Amygdala (tissue), 56 donors: Measurements from ENCODE around the gene NCKIPSD.

Experiments used
- DNase-seq, 56 donors: peaks; one replicate each; lab custom pipeline; 2025; lab: John Stamatoyannopoulos, UW

Gene NCKIPSD

DNA sequence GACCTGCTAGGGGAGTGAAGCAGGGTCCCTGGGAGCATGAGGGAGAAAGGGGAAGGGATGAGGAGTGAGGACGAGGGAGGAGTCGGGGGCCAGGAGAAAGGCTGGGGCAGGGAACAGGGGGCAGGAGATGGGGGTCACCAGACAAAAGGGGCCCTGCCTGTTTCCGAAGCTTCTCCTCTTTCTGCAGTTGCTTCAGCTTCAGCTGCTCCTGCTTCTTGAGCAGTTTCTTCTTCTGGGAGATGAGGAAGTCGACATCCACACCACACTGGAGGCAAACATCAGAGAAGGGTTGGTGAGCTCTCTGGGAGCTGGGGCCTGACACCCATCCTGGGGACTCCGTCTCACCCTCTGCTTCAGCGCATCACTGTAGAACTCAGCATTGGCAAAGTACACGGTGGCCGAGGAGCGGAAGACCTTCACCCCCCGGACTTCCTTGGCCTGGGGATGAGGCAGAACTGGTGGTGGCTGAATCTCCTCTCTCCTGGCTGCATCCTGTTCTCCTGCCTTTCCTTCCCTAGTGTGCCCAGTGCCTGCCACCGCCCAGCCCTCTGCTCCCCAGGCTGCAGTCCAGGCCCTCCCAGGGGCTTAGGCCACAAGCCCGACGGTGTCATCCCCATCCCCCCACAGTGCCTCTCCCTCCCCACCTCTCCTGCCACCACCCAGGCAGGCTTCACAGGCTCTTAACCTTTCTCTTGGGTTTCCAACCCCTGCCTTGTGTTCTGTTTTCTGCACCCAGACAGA is 57.3 kb downstream of the NCKIPSD start:
- no peak for DNase-seq

DNA sequence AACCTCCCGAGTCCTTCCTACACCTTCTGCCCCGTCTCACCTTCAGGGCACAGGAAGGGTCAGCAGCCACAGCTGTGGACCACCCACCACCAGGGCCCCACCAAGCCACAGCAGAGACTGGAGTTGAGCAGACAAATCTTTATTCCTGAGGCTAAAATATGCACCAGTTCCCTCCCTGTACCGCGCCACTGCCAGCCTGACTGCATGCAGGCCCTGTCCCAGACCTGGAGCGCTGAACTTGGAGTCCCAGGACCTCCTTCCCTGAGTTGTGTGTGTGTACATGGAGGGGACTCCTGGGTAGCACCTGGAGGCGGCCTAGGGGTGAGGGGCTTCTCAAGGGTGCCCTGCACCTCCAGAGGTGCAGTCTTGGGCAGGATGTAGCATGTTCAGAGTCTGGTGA is 60.1 kb downstream of the NCKIPSD start:
- DNase-seq: no peak

DNA sequence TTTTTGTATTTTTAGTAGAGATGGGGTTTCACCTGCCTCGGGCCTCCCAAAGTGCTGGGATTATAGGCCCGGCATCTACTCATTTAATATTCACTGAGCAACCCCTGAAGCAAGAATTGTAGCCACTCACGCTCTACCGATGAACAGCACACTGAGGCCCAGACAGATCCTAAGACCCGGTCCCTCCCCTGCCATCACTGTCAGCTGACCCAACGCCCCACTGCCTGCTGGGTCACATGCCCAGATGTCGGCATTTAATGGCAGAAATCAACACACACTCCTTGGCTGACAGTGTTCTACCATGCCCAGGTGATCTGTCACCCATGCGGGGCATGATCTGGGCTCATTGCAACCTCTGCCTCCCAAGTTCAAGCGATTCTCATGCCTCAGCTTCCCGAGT is 60.9 kb downstream of the NCKIPSD start:
- no peak for DNase-seq

DNA sequence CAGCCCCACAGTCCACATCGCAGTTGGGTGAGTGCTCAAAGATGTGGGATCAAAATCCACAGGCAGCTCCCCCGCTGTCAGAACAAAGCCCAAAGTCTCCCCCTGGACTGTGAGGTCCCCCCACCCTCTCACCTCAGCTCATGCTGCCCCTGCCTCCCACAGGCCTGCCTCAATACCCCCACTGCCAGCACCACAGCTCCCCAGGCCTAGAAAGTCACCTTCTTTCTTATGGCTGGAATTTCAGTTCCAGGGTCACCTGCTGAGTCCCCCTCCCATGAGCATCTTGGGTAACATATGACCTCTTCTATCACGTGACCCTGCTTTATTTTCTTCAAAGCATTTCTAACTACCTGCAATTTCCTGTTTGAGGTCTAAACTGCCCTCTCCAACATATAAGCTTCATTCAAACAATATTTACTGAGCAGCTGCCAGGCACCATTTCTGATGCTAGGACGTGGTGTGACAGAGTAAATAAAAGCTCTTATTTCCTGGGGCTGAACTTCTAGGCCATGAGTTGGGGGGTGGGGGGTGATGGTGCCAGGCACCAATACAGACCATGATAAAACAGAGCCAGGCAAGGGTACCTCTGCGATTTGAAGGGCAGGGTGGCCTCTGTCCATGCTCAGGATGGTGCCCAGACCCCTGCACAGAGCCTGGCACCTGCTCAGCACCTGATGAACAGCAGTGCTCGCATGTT is 61.7 kb downstream of the NCKIPSD start:
- DNase-seq: no peak
